ENCODE measurements around the gene ANKRA2. TPM values are rescaled to one million over a fixed set of nuclear protein-coding genes. Genes with fewer than 3 reads are reported as not detected.
A peak's percentile ranks its signal among the peaks of the same experiment; 100 is the strongest.

ANKRA2 gene
- total RNA-seq (2014; rRNA removed; shearing (Covaris generic)), result 30.0 and 31.5 TPM in 2 replicates
- polyA plus RNA-seq (2014; cell fraction: nucleus; rRNA removed), result 15.8 and 23.6 TPM in 2 replicates

GRCh38 chr5:73565139-73565968, at the start of gene ANKRA2, which contains the start of gene UTP15:
ANKRA2 (minus strand) TSS chr5:73565639; CDS start chr5:73562881, 2,758 bp downstream.
UTP15 (plus strand) TSS chr5:73565743; CDS start chr5:73567345, 1,602 bp downstream.
- DNase-seq (ENCODE audit: extremely low read depth, low read depth), result peak; percentile 98

GRCh38 chr5:73615085-73615484, 49.6 kb upstream of the ANKRA2 start:
- DNase-seq (ENCODE audit: extremely low read depth, low read depth), result no peak

DNA sequence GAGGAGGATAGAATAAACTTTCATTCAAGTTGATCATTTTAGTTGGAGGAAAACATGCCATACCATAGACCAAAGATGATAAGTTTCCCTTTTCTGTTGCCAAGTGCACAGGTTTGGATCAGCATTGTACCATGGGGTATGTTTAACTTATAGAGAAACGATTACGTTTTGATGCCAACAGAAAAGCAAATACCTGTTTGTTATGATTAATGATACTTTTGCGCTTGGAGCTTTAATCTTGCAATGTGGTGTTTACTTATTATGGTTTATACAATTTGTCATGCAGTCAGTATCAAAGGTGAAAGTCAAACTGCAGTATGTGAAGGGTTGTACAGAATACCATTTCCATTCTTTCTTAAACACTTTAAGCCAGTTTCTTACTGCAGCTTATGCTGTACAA, 47.4 kb upstream of the ANKRA2 start:
- DNase-seq (ENCODE audit: extremely low read depth, low read depth), result no peak

DNA sequence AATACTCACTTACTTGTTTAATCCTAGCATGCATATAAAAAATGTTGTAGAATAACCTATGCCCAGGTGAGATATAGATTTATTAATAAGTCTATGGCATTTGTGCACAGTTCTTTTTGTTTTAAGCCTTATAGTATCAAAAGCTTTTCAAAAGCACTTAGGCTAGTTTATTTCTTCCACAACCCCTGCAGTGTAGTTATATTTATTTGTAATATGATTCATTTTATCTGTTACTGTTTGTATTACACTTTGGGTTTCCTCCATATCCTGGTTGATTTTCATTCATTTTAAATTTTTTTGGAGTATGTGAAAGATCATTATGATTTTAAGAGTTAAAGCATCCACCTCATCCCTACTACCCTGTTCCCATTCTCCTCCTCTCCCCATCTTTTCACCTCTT, 41.8 kb upstream of the ANKRA2 start:
- DNase-seq (ENCODE audit: extremely low read depth, low read depth), result no peak

DNA sequence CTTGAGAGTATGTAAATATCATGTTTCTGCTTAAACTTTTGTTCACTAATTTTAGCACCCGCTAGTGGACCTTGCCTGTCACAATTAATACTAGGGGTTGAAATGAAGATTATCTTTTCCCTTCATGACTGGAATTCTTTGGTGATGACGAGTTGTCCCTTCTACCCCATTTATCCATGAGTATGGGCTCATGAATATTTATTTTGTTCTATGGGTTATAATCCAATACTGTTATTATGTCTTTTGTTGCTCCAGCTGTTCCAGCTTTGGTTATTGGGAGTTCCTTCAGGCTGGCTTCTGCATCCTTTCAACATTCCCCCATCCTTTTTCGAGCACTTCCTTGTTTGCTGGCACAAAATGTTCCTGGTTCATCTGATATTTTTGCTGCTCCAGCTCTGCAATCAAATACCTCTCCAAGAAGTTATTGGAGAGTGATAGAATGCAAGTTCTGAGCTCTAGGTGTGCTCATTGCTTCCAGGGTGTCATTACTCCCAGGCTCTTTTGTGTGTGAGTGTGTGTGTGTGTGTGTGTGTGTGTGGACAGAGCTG, 40.8 kb upstream of the ANKRA2 start:
- no peak for DNase-seq (ENCODE audit: extremely low read depth, low read depth)

GRCh38 chr5:73605223-73606087, 40.0 kb upstream of the ANKRA2 start:
- DNase-seq (ENCODE audit: extremely low read depth, low read depth), result no peak

GRCh38 chr5:73603998-73604397, 38.6 kb upstream of the ANKRA2 start:
- DNase-seq (ENCODE audit: extremely low read depth, low read depth), result no peak

DNA sequence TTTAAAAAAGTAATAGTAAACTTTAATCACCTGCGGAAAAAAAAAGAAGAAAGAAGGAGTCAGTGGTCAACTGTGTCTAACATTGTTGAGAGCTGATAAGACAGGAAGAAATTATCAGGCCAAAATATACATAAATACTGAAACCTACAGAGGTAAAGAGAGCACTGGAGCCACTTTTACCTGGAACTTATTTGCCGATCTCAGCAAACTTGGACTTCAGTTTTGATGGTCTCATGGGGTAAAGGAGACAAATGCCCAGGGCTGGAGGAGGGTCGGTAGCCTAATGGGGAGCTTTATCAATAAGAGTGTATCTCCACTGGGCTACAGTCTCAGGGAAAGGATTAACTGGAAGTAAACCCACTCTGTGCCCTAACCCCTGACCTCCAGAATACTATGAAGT, 33.9 kb upstream of the ANKRA2 start:
- no peak for DNase-seq (ENCODE audit: extremely low read depth, low read depth)

- peak; percentile 61 for DNase-seq (ENCODE audit: extremely low read depth, low read depth)
These were observed 31.4 kb upstream of the ANKRA2 start for GRCh38 chr5:73596705-73597328.

- no peak for DNase-seq (ENCODE audit: extremely low read depth, low read depth)
These were observed 27.1 kb upstream of the ANKRA2 start for GRCh38 chr5:73592551-73592950.

DNA sequence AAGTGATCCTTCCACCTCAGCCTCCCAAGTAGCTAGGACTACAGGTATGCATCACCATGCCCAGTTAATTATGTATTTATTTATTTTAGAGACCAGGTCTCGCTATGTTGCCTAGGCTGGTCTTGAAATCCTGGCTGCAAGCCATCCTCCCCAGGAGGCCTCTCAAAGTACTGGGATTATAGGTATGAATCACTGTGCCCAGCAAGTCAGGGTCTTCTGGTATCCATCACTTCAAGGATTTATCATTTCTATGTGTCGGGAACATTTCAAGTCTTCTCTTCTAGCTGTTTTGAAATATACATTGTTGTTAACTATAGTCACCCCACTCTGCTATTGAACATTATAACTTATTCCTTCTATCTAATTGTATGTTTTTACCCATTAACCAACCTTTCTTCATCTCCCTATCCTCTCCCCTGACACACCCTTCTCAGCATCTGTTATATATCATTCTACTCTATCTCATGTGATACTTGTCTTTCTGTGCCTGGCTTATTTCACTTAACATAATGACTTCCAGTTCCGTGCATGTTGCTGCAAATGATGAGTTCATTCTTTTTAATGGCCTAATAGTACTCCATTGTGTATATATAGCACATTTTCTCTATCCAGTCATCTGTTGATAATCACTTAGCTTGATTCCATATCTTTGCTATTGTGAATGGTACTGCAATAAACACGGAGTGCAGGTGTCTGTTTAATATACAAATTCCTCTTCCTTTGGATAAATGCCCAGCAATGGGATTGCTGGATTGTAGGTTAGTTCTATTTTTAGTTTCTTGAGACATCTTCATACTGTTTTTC, 26.5 kb upstream of the ANKRA2 start:
- DNase-seq (ENCODE audit: extremely low read depth, low read depth), result no peak

DNA sequence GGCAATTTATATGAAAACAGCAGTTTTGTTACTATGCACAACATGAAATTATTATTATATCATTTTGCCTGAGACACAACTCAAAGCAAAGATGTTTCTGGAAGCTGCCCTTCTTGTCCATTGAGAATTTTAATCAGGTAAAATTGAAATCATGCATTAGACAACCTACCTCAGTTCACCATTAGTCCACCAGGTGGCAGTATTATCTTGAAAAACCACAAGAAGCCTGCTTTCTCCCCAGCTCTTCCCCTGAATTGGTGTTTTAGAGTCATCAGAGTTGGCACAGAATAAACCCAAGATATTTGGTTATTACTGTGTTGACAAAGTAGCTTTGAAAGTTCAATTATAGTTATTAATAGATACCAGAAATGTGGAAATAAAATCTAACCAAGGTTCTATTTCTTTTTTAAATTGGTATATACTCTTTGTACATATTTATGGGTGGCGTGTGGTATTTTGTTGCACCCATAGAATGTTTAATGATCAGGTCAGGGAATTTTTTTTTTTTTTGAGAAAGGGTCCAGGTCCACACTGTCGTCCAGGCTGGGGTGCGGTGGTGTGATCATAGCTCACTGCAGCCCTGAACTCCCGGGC, 25.8 kb upstream of the ANKRA2 start:
- DNase-seq (ENCODE audit: extremely low read depth, low read depth), result peak; percentile 81

GRCh38 chr5:73587923-73588322, 22.5 kb upstream of the ANKRA2 start:
- no peak for DNase-seq (ENCODE audit: extremely low read depth, low read depth)

- no peak for DNase-seq (ENCODE audit: extremely low read depth, low read depth)
These were observed 17.1 kb upstream of the ANKRA2 start for GRCh38 chr5:73582285-73583145.

DNA sequence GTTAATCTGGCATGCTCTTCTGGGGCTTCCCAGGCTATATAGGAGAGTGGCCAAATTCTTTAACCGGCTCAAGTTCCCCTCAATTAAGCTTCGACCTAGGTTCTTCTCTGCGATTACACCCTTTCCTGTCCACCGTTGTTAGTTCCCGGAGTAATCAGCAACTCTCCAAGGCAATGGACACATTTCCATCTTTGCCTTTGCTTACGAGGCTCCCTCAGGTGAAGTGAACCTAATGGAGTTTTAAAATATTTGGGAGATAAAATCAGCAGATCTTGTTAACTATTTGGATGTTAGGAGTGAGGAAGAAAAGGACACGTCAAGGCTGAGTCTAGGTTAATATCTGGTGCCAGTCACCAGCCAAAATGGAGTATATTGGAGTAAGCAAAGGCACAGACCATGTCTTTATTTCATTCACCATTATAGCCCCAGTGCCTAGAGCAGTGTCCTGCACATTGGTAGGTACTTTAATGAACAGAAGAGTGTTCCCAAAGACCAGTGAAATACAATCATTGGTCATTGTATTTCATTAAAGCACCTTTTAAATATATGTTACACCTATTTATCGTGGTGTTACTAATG, 619 bp upstream of the ANKRA2 start:
- no peak for DNase-seq (ENCODE audit: extremely low read depth, low read depth)

- no peak for DNase-seq (ENCODE audit: extremely low read depth, low read depth)
These were observed 764 bp downstream of the ANKRA2 start for GRCh38 chr5:73564675-73565074.

GRCh38 chr5:73564018-73564417, 1.4 kb downstream of the ANKRA2 start:
- no peak for DNase-seq (ENCODE audit: extremely low read depth, low read depth)

- no peak for DNase-seq (ENCODE audit: extremely low read depth, low read depth)
These were observed 6.5 kb downstream of the ANKRA2 start for GRCh38 chr5:73558950-73559349.
